ENCODE measurements around the gene CHI3L1.

CHI3L1 gene

GRCh38 chr1:203204756-203205155 lies 18.3 kb upstream of the CHI3L1 start:
- no peak for DNase-seq

GRCh38 chr1:203202431-203203245 lies 16.1 kb upstream of the CHI3L1 start:
- DNase-seq = no peak

- DNase-seq = no peak
Measured at GRCh38 chr1:203201516-203202205, 15.2 kb upstream of the CHI3L1 start.

DNA sequence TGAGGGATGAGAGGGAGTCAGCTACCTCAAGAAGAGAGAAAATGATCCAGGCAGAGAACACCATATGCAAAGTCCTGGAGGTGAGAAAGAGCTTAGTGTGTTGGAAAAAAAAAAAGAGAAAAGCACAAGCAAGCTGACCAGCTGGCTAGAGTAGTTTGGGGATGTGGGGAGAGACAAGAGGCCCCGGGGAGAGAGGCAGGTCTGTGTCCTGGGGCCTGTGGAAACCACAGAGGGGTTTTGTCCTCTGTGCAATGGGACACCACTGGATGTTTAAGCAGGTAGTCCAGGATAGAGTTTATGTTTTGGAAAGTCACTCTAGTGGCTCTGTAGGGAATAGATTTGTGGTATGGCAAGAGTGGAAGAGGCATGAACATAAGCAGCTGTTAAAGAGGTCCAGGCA lies 14.4 kb upstream of the CHI3L1 start:
- DNase-seq = no peak

DNA sequence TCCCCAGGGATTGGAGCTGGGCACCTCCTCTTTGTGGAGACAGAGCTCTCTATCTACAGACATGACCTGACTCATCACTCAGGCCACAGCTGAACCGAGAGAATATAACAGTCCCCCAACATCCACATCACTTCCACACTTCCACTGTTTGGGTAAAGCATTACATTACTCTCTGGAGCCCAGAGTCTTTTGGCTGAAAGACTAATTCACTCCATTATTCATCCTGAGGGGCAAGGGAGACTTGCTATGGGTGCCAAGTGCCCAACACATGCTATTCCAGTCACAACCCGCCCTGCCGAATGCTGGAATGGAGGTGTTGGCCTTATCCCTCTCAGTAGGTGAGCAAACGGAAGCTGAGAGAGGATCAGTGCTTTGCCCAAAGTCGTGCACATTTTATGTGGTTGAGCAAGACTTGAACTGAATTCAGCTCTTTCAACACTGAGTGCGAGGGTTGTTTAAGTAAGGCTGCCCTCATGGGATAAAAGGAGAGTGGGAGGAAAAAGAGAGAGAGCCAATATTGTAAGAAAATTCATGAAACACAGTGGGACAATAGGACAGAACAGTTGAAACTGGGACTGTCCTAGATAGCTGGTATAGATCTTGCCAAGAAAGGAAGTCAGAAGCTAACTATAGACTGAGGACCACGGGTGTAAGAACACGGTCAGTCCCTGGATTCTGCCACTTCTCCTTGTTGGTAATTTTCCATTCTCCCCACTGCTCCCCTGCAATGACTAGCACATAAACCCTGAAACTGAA lies 13.5 kb upstream of the CHI3L1 start:
- DNase-seq = no peak

DNA sequence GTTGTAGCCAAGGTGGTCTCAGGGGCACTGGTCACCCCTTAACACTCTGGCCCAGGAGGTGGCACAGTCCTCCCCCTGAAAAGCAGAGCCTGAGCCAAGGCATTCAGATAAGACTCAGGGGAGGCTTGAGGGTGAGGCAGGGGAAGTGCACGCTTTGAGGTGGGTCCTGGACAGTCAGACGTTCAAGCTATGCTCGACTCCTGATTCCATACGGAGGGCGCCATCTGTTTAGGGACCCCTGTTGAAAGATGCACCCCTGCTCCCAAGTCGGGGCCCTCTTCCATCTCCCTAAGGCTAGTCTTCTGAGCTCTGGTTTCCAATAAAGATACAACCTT lies 12.9 kb upstream of the CHI3L1 start:
- no peak for DNase-seq

GRCh38 chr1:203199002-203199401 lies 12.5 kb upstream of the CHI3L1 start:
- no peak for DNase-seq

DNA sequence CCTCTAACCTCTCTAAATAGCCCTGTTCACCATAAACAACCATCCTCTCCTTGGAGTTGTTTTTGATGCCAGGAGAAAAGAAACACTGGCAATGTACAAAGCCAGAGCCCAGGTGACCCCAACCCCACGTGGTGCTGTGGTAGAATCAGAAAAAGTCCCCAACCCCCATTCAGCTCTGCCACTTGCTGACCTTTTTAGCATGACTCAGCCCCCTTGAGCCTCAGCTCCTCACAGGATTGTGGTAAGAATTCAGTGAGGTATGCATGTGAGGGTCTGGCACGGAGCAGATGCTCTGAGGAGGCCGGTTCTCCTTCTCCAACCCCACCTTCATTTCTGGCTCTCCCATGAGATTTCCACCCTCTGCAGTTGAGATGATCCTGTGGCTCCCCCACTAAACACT lies 11.1 kb upstream of the CHI3L1 start:
- no peak for DNase-seq

- no peak for DNase-seq
Measured at GRCh38 chr1:203196371-203196770, 9.9 kb upstream of the CHI3L1 start.

- no peak for DNase-seq
Measured at GRCh38 chr1:203190949-203191348, 4.4 kb upstream of the CHI3L1 start.

GRCh38 chr1:203189951-203190352 lies 3.4 kb upstream of the CHI3L1 start:
- DNase-seq = no peak

DNA sequence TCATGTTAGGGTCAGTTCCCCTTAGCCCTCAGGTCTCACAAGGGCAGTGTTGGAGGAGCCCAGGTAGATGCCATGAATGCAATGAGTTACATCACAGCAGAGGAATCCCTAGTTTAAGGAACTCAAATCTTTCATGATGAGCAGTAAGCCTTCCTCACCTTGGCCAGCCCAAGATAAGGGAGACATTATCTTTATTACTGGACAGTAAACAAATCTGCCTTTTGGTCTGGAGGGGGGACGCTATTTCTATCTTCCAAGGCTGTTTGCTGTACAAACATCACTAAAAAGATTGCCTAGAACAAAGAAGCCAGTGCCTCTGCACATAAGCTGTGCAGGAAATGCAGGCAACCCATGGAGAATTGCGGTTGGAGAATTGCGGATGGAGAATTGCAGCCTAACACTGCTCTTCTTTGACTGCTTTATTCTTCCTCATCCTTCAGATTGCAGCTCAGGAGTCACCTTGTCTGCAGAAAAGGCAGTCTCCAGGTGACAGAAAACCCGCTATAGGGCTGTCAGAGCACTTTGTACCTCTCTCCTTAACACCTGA lies 2.3 kb upstream of the CHI3L1 start:
- DNase-seq = no peak

GRCh38 chr1:203187689-203188264 lies 1.3 kb upstream of the CHI3L1 start:
- DNase-seq = no peak

DNA sequence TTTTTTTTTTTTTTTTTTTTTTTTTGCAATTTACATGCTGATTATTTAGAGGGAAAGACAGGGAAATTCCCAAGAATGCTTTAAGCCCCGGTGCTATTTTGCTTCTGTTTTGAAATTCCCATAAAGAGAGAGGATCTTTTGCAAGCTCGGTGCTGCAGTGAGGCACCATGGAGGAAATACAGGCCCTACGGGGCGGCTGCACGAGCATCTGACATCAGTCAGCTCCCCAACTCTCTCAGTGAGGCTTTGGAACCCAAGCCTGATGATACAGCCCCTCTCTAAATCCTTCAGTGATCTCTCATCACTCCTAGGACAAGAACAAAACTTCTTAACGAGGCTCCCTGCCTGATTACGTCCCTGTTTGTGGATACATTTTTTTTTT lies 791 bp upstream of the CHI3L1 start:
- no peak for DNase-seq

- no peak for DNase-seq
Measured at GRCh38 chr1:203186091-203186445, 436 bp downstream of the CHI3L1 start.

- no peak for DNase-seq
Measured at GRCh38 chr1:203185585-203185984, 919 bp downstream of the CHI3L1 start.

DNA sequence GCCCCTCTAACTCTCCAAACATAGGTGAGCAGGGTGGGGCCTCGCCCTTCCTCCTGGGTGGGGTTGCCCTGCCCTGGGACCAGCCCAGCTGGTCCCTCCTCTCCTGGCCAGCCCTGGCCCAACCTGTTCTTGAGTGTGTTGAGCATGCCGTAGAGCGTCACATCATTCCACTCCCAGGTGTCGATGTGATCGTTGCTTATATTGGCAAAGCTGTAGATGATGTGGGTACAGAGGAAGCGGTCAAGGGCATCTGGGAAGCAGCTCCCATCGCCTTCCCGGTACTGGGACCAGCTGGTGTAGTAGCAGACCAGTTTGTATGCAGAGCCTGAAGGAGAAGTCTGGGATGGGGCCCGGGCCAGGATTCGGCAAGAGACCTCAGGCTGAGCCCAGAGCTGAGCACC lies 1.4 kb downstream of the CHI3L1 start:
- no peak for DNase-seq

DNA sequence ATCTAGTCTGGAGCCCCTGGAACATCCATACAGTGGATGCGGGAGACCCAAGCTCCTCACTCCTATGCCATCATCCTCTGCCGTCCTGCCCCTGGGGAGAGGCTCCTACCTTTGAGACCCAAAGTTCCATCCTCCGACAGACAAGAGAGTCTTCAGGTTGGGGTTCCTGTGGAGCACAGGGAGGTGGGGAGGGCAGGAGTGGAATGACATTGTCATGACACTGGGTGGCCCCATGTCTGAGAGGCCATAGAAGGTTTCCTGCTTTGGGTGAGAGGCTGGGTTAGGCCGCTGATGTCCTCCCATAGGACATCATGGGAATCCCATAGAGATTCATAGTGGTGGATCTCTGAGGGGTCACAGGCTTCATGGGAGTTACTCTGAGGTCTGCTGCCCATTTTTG lies 2.0 kb downstream of the CHI3L1 start:
- DNase-seq = no peak

GRCh38 chr1:203183828-203184227 lies 2.7 kb downstream of the CHI3L1 start:
- no peak for DNase-seq

DNA sequence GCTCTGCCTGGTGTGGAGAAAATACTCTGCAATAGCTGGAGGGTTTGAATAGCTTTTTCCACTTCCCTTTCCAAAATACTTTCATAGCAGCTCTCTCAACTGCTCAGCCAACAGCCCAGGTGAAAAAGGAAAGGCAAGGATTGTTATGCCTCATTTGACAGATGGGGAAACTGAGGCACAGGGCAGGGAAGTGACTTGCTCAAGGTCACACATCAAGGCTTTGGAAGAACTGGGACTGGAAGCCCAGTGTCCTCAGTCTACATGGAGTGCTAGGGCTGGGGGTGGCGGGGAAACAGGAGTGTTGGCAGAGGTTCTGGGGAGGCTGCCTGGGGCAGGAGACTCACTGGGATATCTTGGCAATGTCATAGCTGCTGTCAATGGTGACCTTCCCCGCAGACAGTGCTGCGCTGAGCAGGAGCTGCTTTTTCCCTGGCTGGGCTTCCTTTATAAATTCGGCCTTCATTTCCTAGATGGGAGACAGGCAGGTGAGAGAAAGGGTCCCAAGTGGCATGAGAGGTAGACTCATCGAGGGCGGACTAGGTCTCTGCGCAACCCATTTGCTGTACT lies 4.0 kb downstream of the CHI3L1 start:
- no peak for DNase-seq

- no peak for DNase-seq
Measured at GRCh38 chr1:203181586-203182386, 4.7 kb downstream of the CHI3L1 start.
